ENCODE results near the gene STUM.

The STUM gene

DNA sequence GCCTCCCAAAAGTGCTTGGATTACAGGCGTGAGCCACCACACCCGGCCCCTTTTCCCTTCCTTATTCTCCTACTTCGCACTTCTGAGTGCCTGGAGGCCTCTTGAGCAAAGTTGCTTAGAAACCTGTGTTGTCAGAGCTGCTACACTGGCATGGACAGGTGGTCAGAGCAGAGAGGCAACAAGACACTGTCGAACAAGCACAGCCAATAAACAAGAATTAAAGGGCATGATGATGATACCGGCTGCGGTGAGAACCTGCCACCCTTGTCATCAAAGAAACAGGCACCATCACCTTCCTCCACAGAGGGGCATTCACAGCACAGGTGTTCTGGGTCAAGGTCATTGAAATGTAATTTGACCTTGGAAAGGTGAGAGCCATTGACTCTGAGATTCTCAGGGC, 23.3 kb downstream of the STUM start:
- H3K4me1 ChIP-seq (ENCODE audit: insufficient read depth, insufficient read length): peaks cover 10% of the 10 kb centered on the region
- no peak overlapping the region for H3K4me3 ChIP-seq (ENCODE audit: insufficient read length, low read depth)
- TF ChIP-seq YY1 (IDR thresholded peaks at IDR 0.05; ENCODE audit: insufficient read depth, insufficient read length) (no peak), ZNF274 (IDR thresholded peaks at IDR 0.05; ENCODE audit: low read depth, low read length) (no peak), SUZ12 (IDR thresholded peaks at IDR 0.05; ENCODE audit: extremely low read depth, insufficient read depth, insufficient read length) (no peak)
- DNase-seq (ENCODE audit: low read depth, low spot score): no peak
- H3K36me3 ChIP-seq (ENCODE audit: insufficient read depth, insufficient read length, low read length): no peaks in the 10 kb centered on the region
- no peaks in the 10 kb centered on the region for H3K9me3 ChIP-seq (ENCODE audit: insufficient read depth, low read length)
- no peak overlapping the region for H3K9ac ChIP-seq (ENCODE audit: insufficient read length, low read depth)
- no peaks in the 10 kb centered on the region for H3K27me3 ChIP-seq (ENCODE audit: insufficient read depth, insufficient read length)

DNA sequence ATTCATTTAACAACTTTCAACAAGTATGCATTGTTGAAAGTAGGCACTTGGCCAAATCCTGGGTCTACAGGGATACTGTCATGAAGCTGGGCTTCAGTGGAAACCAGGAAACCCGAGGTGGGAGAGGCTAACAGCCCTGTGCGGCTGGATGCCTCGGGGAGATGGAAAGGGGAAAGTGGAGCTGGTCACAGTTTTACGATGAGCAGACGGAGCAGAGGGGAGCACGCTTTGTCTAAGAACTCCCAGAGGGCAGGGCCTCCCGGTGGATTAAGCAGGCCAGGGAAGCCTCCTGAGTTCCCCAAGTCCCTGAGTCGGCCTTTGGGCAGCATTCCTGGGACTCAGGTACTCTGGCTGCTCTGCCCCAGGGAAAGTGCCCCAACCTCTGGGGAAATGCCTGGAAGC, 23.8 kb downstream of the STUM start:
- DNase-seq (ENCODE audit: low read depth, low spot score): no peak
- Histone ChIP-seq H3K36me3 (ENCODE audit: insufficient read depth, insufficient read length, low read length) (no peaks in the 10 kb centered on the region), H3K4me1 (ENCODE audit: insufficient read depth, insufficient read length) (peaks cover 10% of the 10 kb centered on the region), H3K9ac (ENCODE audit: insufficient read length, low read depth) (no peak overlapping the region), H3K27me3 (ENCODE audit: insufficient read depth, insufficient read length) (no peaks in the 10 kb centered on the region), H3K4me3 (ENCODE audit: insufficient read length, low read depth) (no peak overlapping the region), H3K9me3 (ENCODE audit: insufficient read depth, low read length) (no peaks in the 10 kb centered on the region)
- no peak for TF ChIP-seq YY1 (IDR thresholded peaks at IDR 0.05; ENCODE audit: insufficient read depth, insufficient read length)
- TF ChIP-seq ZNF274 (IDR thresholded peaks at IDR 0.05; ENCODE audit: low read depth, low read length): no peak
- no peak for TF ChIP-seq SUZ12 (IDR thresholded peaks at IDR 0.05; ENCODE audit: extremely low read depth, insufficient read depth, insufficient read length)

DNA sequence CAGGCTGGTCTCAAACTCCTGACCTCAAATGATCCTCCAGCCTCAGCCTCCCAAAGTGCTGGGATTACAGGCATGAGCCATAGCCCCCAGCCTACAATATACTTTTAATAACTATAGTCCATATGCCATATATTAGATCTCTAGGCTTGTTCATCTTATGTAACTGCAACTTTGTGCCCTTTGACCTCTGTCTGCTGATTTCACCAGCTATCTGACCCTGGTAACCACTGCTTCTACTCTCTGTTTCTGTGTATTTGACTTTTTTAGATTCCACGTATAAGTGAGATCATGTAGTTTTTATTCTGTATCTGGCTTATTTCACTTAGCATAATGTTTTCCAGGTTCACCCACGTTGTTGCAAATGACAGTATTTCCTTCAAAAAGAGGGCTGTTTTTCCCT, 25.5 kb downstream of the STUM start:
- TF ChIP-seq YY1 (IDR thresholded peaks at IDR 0.05; ENCODE audit: insufficient read depth, insufficient read length) (no peak), ZNF274 (IDR thresholded peaks at IDR 0.05; ENCODE audit: low read depth, low read length) (no peak), SUZ12 (IDR thresholded peaks at IDR 0.05; ENCODE audit: extremely low read depth, insufficient read depth, insufficient read length) (no peak)
- no peaks in the 10 kb centered on the region for H3K36me3 ChIP-seq (ENCODE audit: insufficient read depth, insufficient read length, low read length)
- H3K4me3 ChIP-seq (ENCODE audit: insufficient read length, low read depth): no peak overlapping the region
- no peak for DNase-seq (ENCODE audit: low read depth, low spot score)
- H3K9ac ChIP-seq (ENCODE audit: insufficient read length, low read depth): no peak overlapping the region
- H3K9me3 ChIP-seq (ENCODE audit: insufficient read depth, low read length): no peaks in the 10 kb centered on the region
- H3K4me1 ChIP-seq (ENCODE audit: insufficient read depth, insufficient read length): peaks cover 10% of the 10 kb centered on the region
- no peaks in the 10 kb centered on the region for H3K27me3 ChIP-seq (ENCODE audit: insufficient read depth, insufficient read length)

DNA sequence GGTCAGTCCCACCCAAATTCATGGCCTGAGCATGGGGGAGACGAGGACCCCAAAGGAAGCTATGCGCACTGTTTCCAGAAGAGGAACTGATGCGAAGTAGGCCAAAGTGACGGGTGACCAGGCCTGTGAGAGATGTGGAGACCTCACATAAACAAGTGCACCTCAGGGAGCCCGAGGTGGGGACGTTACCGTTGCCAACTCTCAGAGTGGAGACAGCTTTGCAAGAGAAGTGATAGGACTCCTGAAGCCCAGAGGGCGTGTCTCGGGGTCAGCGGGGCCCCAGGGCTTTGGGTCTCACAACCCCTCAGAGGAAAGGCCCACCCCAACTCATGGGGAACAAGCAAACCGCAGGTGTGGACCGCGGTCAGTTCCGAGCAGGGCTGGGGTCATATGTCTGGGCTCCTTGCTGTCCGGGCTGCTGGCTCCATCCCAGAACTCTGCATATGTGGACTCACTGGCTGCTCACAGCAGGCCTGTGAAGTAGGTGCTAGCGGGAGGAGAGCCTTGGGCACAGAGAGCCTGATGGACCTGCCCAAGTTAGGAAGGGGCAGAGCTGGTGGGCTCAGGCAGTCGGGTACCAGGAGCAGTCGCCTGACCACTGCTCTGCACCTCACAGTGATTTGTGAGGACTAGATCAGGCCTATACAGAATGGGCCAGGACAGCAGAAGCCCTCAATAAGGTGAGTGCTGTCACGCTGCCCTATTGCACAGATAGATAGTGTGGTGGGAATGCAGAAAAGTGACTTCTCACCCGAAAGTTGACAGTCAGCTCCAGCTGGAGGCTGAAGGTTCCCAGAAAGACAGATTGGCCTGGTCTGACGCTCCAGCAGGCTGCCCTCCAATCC, 26.2 kb downstream of the STUM start:
- no peaks in the 10 kb centered on the region for H3K9me3 ChIP-seq (ENCODE audit: insufficient read depth, low read length)
- no peak for DNase-seq (ENCODE audit: low read depth, low spot score)
- H3K27me3 ChIP-seq (ENCODE audit: insufficient read depth, insufficient read length): no peaks in the 10 kb centered on the region
- peaks cover 10% of the 10 kb centered on the region for H3K4me1 ChIP-seq (ENCODE audit: insufficient read depth, insufficient read length)
- H3K9ac ChIP-seq (ENCODE audit: insufficient read length, low read depth): no peak overlapping the region
- no peak for TF ChIP-seq YY1 (IDR thresholded peaks at IDR 0.05; ENCODE audit: insufficient read depth, insufficient read length)
- TF ChIP-seq SUZ12 (IDR thresholded peaks at IDR 0.05; ENCODE audit: extremely low read depth, insufficient read depth, insufficient read length): no peak
- no peak for TF ChIP-seq ZNF274 (IDR thresholded peaks at IDR 0.05; ENCODE audit: low read depth, low read length)
- no peaks in the 10 kb centered on the region for H3K36me3 ChIP-seq (ENCODE audit: insufficient read depth, insufficient read length, low read length)
- no peak overlapping the region for H3K4me3 ChIP-seq (ENCODE audit: insufficient read length, low read depth)

DNA sequence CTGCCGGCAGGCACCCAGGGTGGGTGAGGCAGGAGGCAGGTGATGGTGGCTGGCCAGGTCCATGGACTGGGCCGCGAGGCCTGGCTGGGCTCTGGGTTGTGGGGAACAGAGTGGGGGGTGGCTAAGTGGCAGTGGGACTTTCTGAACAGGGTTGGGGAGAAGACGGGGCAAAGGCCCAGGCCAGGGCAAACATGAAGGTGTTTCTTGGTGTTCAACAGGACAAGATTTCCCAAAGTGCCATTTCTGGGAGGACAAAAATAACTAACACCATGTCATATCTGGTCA, 26.8 kb downstream of the STUM start:
- Histone ChIP-seq H3K4me1 (ENCODE audit: insufficient read depth, insufficient read length) (peaks cover 6% of the 10 kb centered on the region), H3K9ac (ENCODE audit: insufficient read length, low read depth) (no peak overlapping the region), H3K27me3 (ENCODE audit: insufficient read depth, insufficient read length) (no peaks in the 10 kb centered on the region), H3K9me3 (ENCODE audit: insufficient read depth, low read length) (0 out of 2 replicates have a peak, but pooled peaks cover 2% of the 10 kb centered on the region), H3K36me3 (ENCODE audit: insufficient read depth, insufficient read length, low read length) (no peaks in the 10 kb centered on the region), H3K4me3 (ENCODE audit: insufficient read length, low read depth) (no peak overlapping the region)
- no peak for DNase-seq (ENCODE audit: low read depth, low spot score)
- TF ChIP-seq SUZ12 (IDR thresholded peaks at IDR 0.05; ENCODE audit: extremely low read depth, insufficient read depth, insufficient read length): no peak
- no peak for TF ChIP-seq YY1 (IDR thresholded peaks at IDR 0.05; ENCODE audit: insufficient read depth, insufficient read length)
- no peak for TF ChIP-seq ZNF274 (IDR thresholded peaks at IDR 0.05; ENCODE audit: low read depth, low read length)

DNA sequence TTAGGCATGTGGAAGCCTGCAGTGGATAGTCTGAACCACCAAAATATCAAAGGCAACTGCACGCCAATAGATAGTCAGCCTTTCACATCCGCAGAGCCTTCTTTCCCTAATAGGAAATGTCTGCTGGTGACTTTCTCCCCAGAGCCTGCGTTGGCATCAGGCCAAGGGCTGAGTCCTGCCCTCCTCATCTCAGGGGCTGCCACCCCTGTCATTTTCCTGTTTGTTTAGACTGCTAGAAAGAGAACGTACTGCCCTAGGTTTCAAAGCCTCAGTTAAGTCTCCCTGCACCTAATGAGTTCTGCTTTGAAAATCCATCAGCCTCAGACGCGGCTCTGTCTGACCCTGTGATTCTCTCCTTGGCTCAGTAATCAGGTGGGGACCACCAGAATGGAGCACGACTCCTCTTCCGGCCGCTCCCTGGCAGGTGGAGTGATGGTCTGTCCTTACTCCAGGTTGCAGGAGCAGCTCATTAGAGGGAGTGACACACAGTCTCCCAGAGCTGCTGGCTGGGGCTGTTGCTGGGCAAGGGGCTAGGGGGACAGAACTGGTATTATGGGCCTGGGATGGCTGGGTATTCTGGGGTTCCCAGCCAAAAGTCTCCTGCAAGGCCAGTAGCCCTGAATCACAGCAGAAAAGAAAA, 27.3 kb downstream of the STUM start:
- no peak for DNase-seq (ENCODE audit: low read depth, low spot score)
- Histone ChIP-seq H3K9me3 (ENCODE audit: insufficient read depth, low read length) (peaks cover 7% of the 10 kb centered on the region; the same call in 1 of the 2 replicates), H3K4me1 (ENCODE audit: insufficient read depth, insufficient read length) (peaks cover 4% of the 10 kb centered on the region), H3K36me3 (ENCODE audit: insufficient read depth, insufficient read length, low read length) (no peaks in the 10 kb centered on the region), H3K9ac (ENCODE audit: insufficient read length, low read depth) (no peak overlapping the region), H3K4me3 (ENCODE audit: insufficient read length, low read depth) (no peak overlapping the region), H3K27me3 (ENCODE audit: insufficient read depth, insufficient read length) (no peaks in the 10 kb centered on the region)
- no peak for TF ChIP-seq YY1 (IDR thresholded peaks at IDR 0.05; ENCODE audit: insufficient read depth, insufficient read length)
- TF ChIP-seq ZNF274 (IDR thresholded peaks at IDR 0.05; ENCODE audit: low read depth, low read length): no peak
- no peak for TF ChIP-seq SUZ12 (IDR thresholded peaks at IDR 0.05; ENCODE audit: extremely low read depth, insufficient read depth, insufficient read length)

DNA sequence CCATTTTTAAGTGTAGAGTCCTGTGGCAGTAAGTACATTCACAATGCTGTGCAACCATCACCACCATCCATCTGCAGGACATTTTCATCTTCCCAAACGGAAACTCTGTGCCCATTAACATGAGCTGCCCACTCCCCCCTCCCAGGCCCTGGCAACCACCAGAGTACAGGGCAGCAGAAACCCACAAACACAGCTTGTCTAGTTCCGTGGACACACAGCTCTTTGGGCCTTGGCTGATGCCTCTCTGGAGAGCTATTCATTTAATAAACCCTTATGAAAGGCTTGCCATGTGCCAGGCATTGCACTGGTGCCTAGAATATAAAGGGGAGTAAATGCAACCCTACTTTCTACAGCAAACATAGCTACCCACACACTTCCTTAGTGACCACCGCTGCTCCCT, 28.0 kb downstream of the STUM start:
- H3K9me3 ChIP-seq (ENCODE audit: insufficient read depth, low read length): peaks cover 7% of the 10 kb centered on the region; the same call in 1 of the 2 replicates
- DNase-seq (ENCODE audit: low read depth, low spot score): no peak

More for the DNA sequence above, 28.0 kb downstream of the STUM start:
- Histone ChIP-seq H3K27me3 (ENCODE audit: insufficient read depth, insufficient read length) (no peaks in the 10 kb centered on the region), H3K9ac (ENCODE audit: insufficient read length, low read depth) (no peak overlapping the region), H3K4me3 (ENCODE audit: insufficient read length, low read depth) (no peak overlapping the region), H3K36me3 (ENCODE audit: insufficient read depth, insufficient read length, low read length) (no peaks in the 10 kb centered on the region), H3K4me1 (ENCODE audit: insufficient read depth, insufficient read length) (peaks cover 4% of the 10 kb centered on the region)
- TF ChIP-seq SUZ12 (IDR thresholded peaks at IDR 0.05; ENCODE audit: extremely low read depth, insufficient read depth, insufficient read length) (no peak), ZNF274 (IDR thresholded peaks at IDR 0.05; ENCODE audit: low read depth, low read length) (no peak), YY1 (IDR thresholded peaks at IDR 0.05; ENCODE audit: insufficient read depth, insufficient read length) (no peak)

Data from NT2/D1 (cell line).